CD4-positive, alpha-beta memory T cell (primary cell): ENCODE measurements around the gene RER1. TPM values are rescaled to one million over a fixed set of nuclear protein-coding genes. Genes with fewer than 3 reads are reported as not detected.

Experiments
- CTCF ChIA-PET: fragments of 350-600 bp; sonication (Branson Sonifier 250); formaldehyde crosslinking; loops from one replicate; lab custom pipeline; 2021; ENCODE audit warnings: inconsistent platforms; ENCODE audit not compliant: partially characterized antibody; lab: Charles Lee
- POLR2A ChIA-PET: fragments of 350-600 bp; sonication (Branson Sonifier 250); formaldehyde crosslinking; loops from one replicate; lab custom pipeline; 2021; ENCODE audit not compliant: partially characterized antibody; lab: Charles Lee
- DNase-seq, 5 donors: peaks; one replicate each; pipeline versions ENCODE4 v3.0.0 to v3.0.0-alpha.2; 2020 to 2022; ENCODE audit warnings: mixed read lengths in 1 of 5
- H3K27ac ChIP-seq: one replicate; pipeline ENCODE4 v1.7.0; 2013; ENCODE audit warnings: low read depth, low read length
- H3K27me3 ChIP-seq: 2 replicates; pipeline ENCODE4 v1.7.0; 2013; ENCODE audit warnings: mild to moderate bottlenecking, low read length, moderate library complexity; ENCODE audit not compliant: insufficient read depth
- H3K36me3 ChIP-seq: 2 replicates; pipeline ENCODE4 v1.7.0; 2013; ENCODE audit warnings: mild to moderate bottlenecking, low read length, moderate library complexity; ENCODE audit not compliant: insufficient read depth
- H3K4me1 ChIP-seq: 2 replicates; pipeline ENCODE4 v1.7.0; 2013; ENCODE audit warnings: mild to moderate bottlenecking, low read length, moderate library complexity; ENCODE audit not compliant: insufficient read depth
- H3K4me3 ChIP-seq, 2 donors: one replicate each; pipeline ENCODE4 v1.7.0; 2013; ENCODE audit warnings: low read length in 2 of 2, mild to moderate bottlenecking in 1 of 2
- H3K9me3 ChIP-seq, 2 donors: one replicate each; pipeline ENCODE4 v1.7.0; 2013; ENCODE audit warnings: low read length in 2 of 2, control low read depth in 1 of 2; ENCODE audit not compliant: control insufficient read depth in 1 of 2
- H3K27ac Mint-ChIP-seq, 7 donors: one replicate each; pipeline ENCODE4 v1.8.0; 2020 to 2021; ENCODE audit warnings: mixed read lengths in 7 of 7, mild to moderate bottlenecking in 6 of 7, inconsistent platforms in 3 of 7, moderate library complexity in 3 of 7
- H3K27me3 Mint-ChIP-seq, 2 donors: one replicate each; pipeline ENCODE4 v1.8.0; 2020 to 2021; ENCODE audit warnings: mixed read lengths in 2 of 2
- H3K36me3 Mint-ChIP-seq, 2 donors: one replicate each; pipeline ENCODE4 v1.8.0; 2020 to 2021; ENCODE audit warnings: mixed read lengths in 2 of 2, inconsistent platforms in 1 of 2, mild to moderate bottlenecking in 1 of 2
- H3K4me1 Mint-ChIP-seq, 4 donors: one replicate each; pipeline ENCODE4 v1.8.0; 2020 to 2021; ENCODE audit warnings: mixed read lengths in 4 of 4, mild to moderate bottlenecking in 1 of 4
- H3K4me3 Mint-ChIP-seq, 8 donors: one replicate each; pipeline ENCODE4 v1.8.0; 2020 to 2021; ENCODE audit warnings: mixed read lengths in 8 of 8, mild to moderate bottlenecking in 7 of 8, moderate library complexity in 6 of 8, inconsistent platforms in 3 of 8
- H3K9me3 Mint-ChIP-seq, 8 donors: one replicate each; pipeline ENCODE4 v1.8.0; 2020 to 2021; ENCODE audit warnings: mixed read lengths in 8 of 8, mild to moderate bottlenecking in 5 of 8, inconsistent platforms in 3 of 8, moderate library complexity in 1 of 8
- intact Hi-C: fragments of 100-400 bp; cut with micrococcal nuclease; formaldehyde crosslinking; loops from one replicate; pipeline ENCODE4 v1.15.1; 2023
- polyA plus RNA-seq, 2 donors: library from polyadenylated mRNA; unstranded; fragments of 300-500 nt; fragmentation: Illumina TruSeq; gene quantifications; one replicate each; pipeline ENCODE4 v1.2.3, GENCODE V29; 2021
- total RNA-seq, 2 experiments: library from RNA; stranded (reverse); gene quantifications; one replicate each; pipeline ENCODE4 v1.2.3, GENCODE V29; 2021

Gene RER1
- total and polyA plus RNA-seq, 4 experiments from 2014 or later, result 131 to 221 (median 150) TPM

DNA sequence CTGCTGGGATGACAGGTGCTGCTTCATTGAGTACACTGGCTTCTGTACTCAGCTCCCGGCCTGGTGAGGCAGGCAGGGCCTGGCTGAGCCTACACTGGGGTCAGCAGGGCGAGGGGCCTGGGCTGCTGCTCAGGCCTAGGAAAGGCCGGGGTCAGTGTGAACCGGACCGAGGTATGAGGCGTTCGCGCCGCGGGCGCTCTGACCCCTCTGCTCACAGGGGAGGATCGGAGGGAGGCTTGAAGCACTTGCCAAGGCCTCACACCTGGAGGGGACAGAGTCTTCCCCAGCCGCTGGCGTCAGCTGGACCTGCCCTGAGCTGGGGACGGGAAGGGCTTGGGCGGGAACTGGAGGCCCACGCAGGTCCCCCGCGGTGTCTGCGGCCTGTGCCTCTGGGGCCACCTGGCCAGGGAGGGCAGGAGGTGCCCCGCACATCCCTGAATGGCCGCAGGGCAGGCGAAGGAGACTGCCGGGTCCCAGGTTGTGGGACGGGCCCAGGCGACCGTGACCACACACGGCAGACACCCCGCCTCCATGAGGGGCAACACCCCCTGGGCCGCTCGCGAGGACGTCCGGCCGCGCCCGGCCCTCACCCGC is 20.3 kb downstream of the RER1 start:
- H3K4me3 ChIP-seq, result peak overlapping the region; percentile 47 to 70
- H3K27me3 Mint-ChIP-seq, result no peaks in the 10 kb centered on the region
- H3K9me3 Mint-ChIP-seq, result no peaks in the 10 kb centered on the region
- POLR2A ChIA-PET, result interaction anchor here (1.5 to 5.5 kb wide), 5 partner anchors 18 to 174 kb away, joined by 3 to 36 read pairs (median 27); partner anchors contain the start of genes MORN1, PANK4, PRXL2B and RER1
- CTCF ChIA-PET, result interaction anchor here (0.7 to 1.4 kb wide), 3 partner anchors 112 to 217 kb away, joined by 3 to 5 read pairs (median 4); partner anchors contain the start of gene FAAP20
- H3K4me1 Mint-ChIP-seq, result peaks cover 15 to 46% (median 27%) of the 10 kb centered on the region in 4 donors
- intact Hi-C loops, result loop anchor here (1.0 to 5.0 kb wide), 8 partner anchors 21 to 1010 kb away; partner anchors contain the start of genes MORN1, PANK4, PRXL2B and RER1
- no peaks in the 10 kb centered on the region for H3K9me3 ChIP-seq
- H3K27me3 ChIP-seq, result no peaks in the 10 kb centered on the region
- H3K27ac Mint-ChIP-seq, result peak overlapping the region; percentile 75 to 93 (median 90)
- H3K36me3 ChIP-seq, result peaks cover 1% of the 10 kb centered on the region
- peak overlapping the region; percentile 84 for H3K27ac ChIP-seq
- H3K4me3 Mint-ChIP-seq, result peak overlapping the region; percentile 81 to 91 (median 86)
- peak in 1 of 5 donors; percentile 60 for DNase-seq
- peaks cover 47% of the 10 kb centered on the region for H3K4me1 ChIP-seq
- H3K36me3 Mint-ChIP-seq, result peaks cover 0 to 24% of the 10 kb centered on the region in 2 donors

- Histone ChIP-seq H3K4me1 (peaks cover 52% of the 10 kb centered on the region), H3K36me3 (no peaks in the 10 kb centered on the region), H3K9me3 (no peaks in the 10 kb centered on the region), H3K27ac (peak within 1 kb of the TSS; percentile 84), H3K27me3 (no peaks in the 10 kb centered on the region), H3K4me3 (peak within 1 kb of the TSS; percentile 47 to 70)
- Mint-ChIP-seq H3K9me3 (no peaks in the 10 kb centered on the region), H3K4me1 (peaks cover 17 to 51% (median 32%) of the 10 kb centered on the region in 4 donors), H3K4me3 (peak within 1 kb of the TSS; percentile 82 to 94 (median 87)), H3K27ac (peak within 1 kb of the TSS; percentile 75 to 99 (median 92)), H3K27me3 (no peaks in the 10 kb centered on the region), H3K36me3 (peaks cover 0 to 22% of the 10 kb centered on the region in 2 donors)
- intact Hi-C loops, result loop anchor here (1.0 to 5.0 kb wide), 8 partner anchors 21 to 1010 kb away; partner anchors contain the start of genes MORN1, PANK4, PRXL2B and RER1
- ChIA-PET POLR2A (interaction anchor here (1.0 to 5.5 kb wide), 9 partner anchors 15 to 217 kb away, joined by 4 to 55 read pairs (median 25); partner anchors contain the start of genes FAAP20, MORN1, PANK4 and PRXL2B), CTCF (interaction anchor here (1.0 to 1.8 kb wide), 7 partner anchors 82 to 376 kb away, joined by 3 to 23 read pairs (median 5); partner anchors contain the start of genes FAAP20, PANK4 and PRXL2B)
- peak; percentile 96 to 98 (median 97) for DNase-seq
Observed at GRCh38 chr1:2412395-2412772, 20.7 kb downstream of the RER1 start, which contains the start of gene PEX10. TSS of gene PEX10 (minus strand) at chr1:2412564. CDS start at chr1:2412502, 62 bp downstream.

DNA sequence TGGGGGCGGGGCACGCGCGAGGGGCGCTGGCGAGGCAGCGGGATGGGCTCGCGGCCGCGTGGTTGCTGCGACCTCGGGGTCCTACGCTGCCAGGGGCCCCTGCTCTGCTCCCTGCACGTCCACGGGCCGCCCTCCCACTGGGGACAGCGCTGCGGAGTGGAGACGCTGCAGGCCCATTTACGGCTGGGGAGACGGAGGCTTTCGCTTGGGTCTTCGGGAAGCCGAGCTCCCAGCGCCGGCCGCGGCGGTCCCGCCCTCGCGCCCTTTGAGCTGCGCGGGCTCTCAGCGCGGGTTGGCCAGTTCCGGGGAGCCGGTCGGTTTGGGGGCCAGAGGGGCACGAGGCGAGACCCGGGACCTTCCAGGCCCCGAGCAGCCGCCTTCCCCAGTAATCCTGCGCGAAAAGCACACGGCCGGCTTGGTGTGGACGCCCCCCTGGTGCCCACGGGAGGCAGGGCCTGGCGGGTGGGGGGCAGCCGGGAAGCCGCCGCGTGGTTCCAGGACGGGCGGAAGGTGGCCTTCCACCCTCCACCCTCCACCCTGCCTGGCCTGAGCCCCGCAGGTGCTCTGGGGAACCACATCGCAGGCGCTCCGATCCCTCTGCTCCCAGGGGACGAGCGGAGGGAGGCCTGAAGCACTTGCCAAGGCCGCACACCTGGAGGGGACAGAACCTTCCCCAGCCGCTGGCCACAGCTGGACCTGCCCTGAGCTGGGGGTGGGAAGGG is 21.3 kb downstream of the RER1 start:
- POLR2A ChIA-PET, result interaction anchor here (0.6 to 5.5 kb wide), 13 partner anchors 16 to 218 kb away, joined by 3 to 55 read pairs (median 4); partner anchors contain the start of genes FAAP20, HES5, MORN1 and PANK4
- Mint-ChIP-seq H3K4me3 (peak overlapping the region in 5 of 8 donors; percentile 62 to 89 (median 86)), H3K27me3 (no peaks in the 10 kb centered on the region), H3K9me3 (no peaks in the 10 kb centered on the region), H3K27ac (peak overlapping the region in 2 of 7 donors; percentile 48 to 77), H3K36me3 (peaks cover 0 to 18% of the 10 kb centered on the region in 2 donors), H3K4me1 (peaks cover 17 to 51% (median 32%) of the 10 kb centered on the region in 4 donors)
- Histone ChIP-seq H3K4me3 (peak overlapping the region in 1 of 2 donors; percentile 70), H3K36me3 (no peaks in the 10 kb centered on the region), H3K4me1 (peaks cover 58% of the 10 kb centered on the region), H3K27ac (peak overlapping the region; percentile 84), H3K27me3 (no peaks in the 10 kb centered on the region), H3K9me3 (no peaks in the 10 kb centered on the region)
- intact Hi-C loops, result loop anchor here (1.0 to 5.0 kb wide), 8 partner anchors 22 to 1009 kb away; partner anchors contain the start of genes MORN1, PANK4, PRXL2B and RER1
- CTCF ChIA-PET, result interaction anchor here (1.0 to 1.8 kb wide), 8 partner anchors 81 to 375 kb away, joined by 3 to 23 read pairs (median 4); partner anchors contain the start of genes FAAP20, PANK4 and PRXL2B
- peak in 1 of 5 donors; percentile 45 for DNase-seq

- H3K4me1 Mint-ChIP-seq, result peaks cover 17 to 56% (median 32%) of the 10 kb centered on the region in 4 donors
Observed at GRCh38 chr1:2413495-2414296, 22.1 kb downstream of the RER1 start.

DNA sequence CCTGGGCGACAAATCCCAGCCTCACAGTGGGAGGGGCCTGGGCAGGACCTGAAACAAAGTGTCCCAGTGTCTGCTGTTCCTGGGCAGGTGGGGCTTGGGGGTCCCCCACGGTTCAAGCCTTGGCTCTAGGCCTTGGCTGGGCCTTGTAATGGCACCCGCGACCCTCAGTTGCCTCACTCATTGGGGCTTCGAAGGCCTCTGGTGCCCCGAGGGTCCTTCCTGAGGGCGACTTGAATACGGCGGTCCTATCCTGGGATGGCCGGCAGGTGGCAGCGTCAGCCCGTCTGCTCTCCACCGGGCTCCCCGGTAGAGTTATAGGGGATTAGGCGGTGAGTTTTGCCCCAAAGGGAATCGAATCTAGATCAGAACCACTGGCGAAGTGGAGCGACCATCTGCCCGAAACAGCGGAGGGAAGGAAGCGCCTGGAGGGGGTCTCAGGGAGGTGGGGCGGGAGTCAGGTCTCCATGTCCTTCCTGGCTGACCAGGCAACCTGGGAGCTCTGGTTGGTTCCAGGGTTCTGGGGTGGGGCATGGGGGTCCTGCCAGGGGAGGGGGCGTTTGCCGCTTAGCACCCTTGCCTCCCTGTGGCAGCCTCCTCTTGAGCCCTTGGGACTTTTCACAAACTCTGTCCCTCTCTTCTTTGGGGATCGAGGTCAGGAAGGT is 22.8 kb downstream of the RER1 start:
- no peaks in the 10 kb centered on the region for H3K9me3 Mint-ChIP-seq
- DNase-seq, result peak; percentile 75 to 82 (median 78)
- ChIA-PET CTCF (interaction anchor here (1.6 to 4.2 kb wide), 6 partner anchors 110 to 373 kb away, joined by 4 to 85 read pairs (median 13); partner anchors contain the start of genes PANK4 and TNFRSF14), POLR2A (interaction anchor here (1.9 to 5.5 kb wide), 6 partner anchors 23 to 172 kb away, joined by 8 to 112 read pairs (median 34); partner anchors contain the start of genes MORN1, PANK4, PRXL2B and RER1)
- intact Hi-C loops, result loop anchor here (1.0 to 5.0 kb wide), 4 partner anchors 134 to 1008 kb away; partner anchors contain the start of gene TTC34
- no peaks in the 10 kb centered on the region for H3K9me3 ChIP-seq
- peaks cover 0 to 11% of the 10 kb centered on the region in 2 donors for H3K36me3 Mint-ChIP-seq
- H3K4me3 ChIP-seq, result peak overlapping the region in 1 of 2 donors; percentile 70
- peak overlapping the region; percentile 87 to 99 (median 95) for H3K27ac Mint-ChIP-seq
- peak overlapping the region; percentile 78 to 93 (median 86) for H3K4me3 Mint-ChIP-seq
- H3K27me3 ChIP-seq, result no peaks in the 10 kb centered on the region
- peaks cover 59% of the 10 kb centered on the region for H3K4me1 ChIP-seq
- H3K36me3 ChIP-seq, result no peaks in the 10 kb centered on the region
- peaks cover 17 to 62% (median 33%) of the 10 kb centered on the region in 4 donors for H3K4me1 Mint-ChIP-seq
- no peaks in the 10 kb centered on the region for H3K27me3 Mint-ChIP-seq
- H3K27ac ChIP-seq, result peak overlapping the region; percentile 84

More at GRCh38 chr1:2413495-2414296, 22.1 kb downstream of the RER1 start:
- Mint-ChIP-seq H3K9me3 (no peaks in the 10 kb centered on the region), H3K27ac (peak overlapping the region; percentile 87 to 99 (median 95)), H3K36me3 (peaks cover 0 to 18% of the 10 kb centered on the region in 2 donors), H3K27me3 (no peaks in the 10 kb centered on the region), H3K4me3 (peak overlapping the region; percentile 78 to 93 (median 86))
- DNase-seq, result peak in 3 of 5 donors; percentile 10 to 54 (median 21)
- H3K36me3 ChIP-seq, result no peaks in the 10 kb centered on the region
- H3K27ac ChIP-seq, result peak overlapping the region; percentile 84
- H3K4me1 ChIP-seq, result peaks cover 59% of the 10 kb centered on the region
- intact Hi-C loops, result loop anchor here (1.0 to 5.0 kb wide), 4 partner anchors 135 to 1009 kb away; partner anchors contain the start of gene TTC34
- CTCF ChIA-PET, result interaction anchor here (1.0 to 2.7 kb wide), 8 partner anchors 80 to 374 kb away, joined by 3 to 23 read pairs (median 4); partner anchors contain the start of genes FAAP20, PANK4, PRXL2B and TNFRSF14
- H3K9me3 ChIP-seq, result no peaks in the 10 kb centered on the region
- H3K4me3 ChIP-seq, result peak overlapping the region in 1 of 2 donors; percentile 70
- H3K27me3 ChIP-seq, result no peaks in the 10 kb centered on the region
- POLR2A ChIA-PET, result interaction anchor here (0.6 to 5.5 kb wide), 16 partner anchors 17 to 218 kb away, joined by 3 to 112 read pairs (median 16); partner anchors contain the start of genes FAAP20, HES5, MORN1 and PANK4
